Measurements from ENCODE around the gene WDR54.

GRCh38 chr2:74439373-74439772 lies 17.8 kb downstream of the WDR54 start:
- TF ChIP-seq CTCF (conservative IDR thresholded peaks at IDR 0.05; ENCODE audit: low read depth, low read length) (no peak), EZH2 (IDR thresholded peaks at IDR 0.05; ENCODE audit: low read length, unreplicated experiment) (no peak)
